ENCODE data around the gene TEAD4. TPM values are rescaled to one million over a fixed set of nuclear protein-coding genes. Genes with fewer than 3 reads are reported as not detected.

Gene TEAD4
- total RNA-seq, 1 experiment from 2014 or later: 127 TPM

GRCh38 chr12:3002646-3003045, 43.4 kb downstream of the TEAD4 start:
- Histone ChIP-seq H2AK5ac (ENCODE audit: insufficient read length, low read length) (no peak overlapping the region), H2BK15ac (ENCODE audit: low read depth, low read length) (no peak overlapping the region), H2AFZ (ENCODE audit: low read length) (no peak overlapping the region), H4K5ac (ENCODE audit: insufficient read length, low read depth, low read length) (no peak overlapping the region), H2BK5ac (ENCODE audit: insufficient read length, low read length) (no peak overlapping the region), H3K4me1 (ENCODE audit: insufficient read depth, low read length) (peaks cover 8% of the 10 kb centered on the region), H3K4ac (ENCODE audit: low read depth, low read length) (no peak overlapping the region), H3K9me3 (ENCODE audit: control insufficient read depth, low read depth, low read length) (no peaks in the 10 kb centered on the region), H2BK120ac (ENCODE audit: low read depth, low read length, poor library complexity, severe bottlenecking) (no peak overlapping the region), H3K56ac (ENCODE audit: insufficient read length, low read depth, low read length) (no peak overlapping the region), H3K9ac (ENCODE audit: extremely low read depth, insufficient read length, low read length) (no peak overlapping the region), H3K18ac (ENCODE audit: insufficient read length, low read depth, low read length) (no peak overlapping the region), H3K14ac (ENCODE audit: insufficient read depth, low read length) (no peak overlapping the region), H3K23ac (ENCODE audit: insufficient read length, low read depth, low read length) (no peak overlapping the region), H3K27me3 (ENCODE audit: insufficient read depth, low read length) (no peaks in the 10 kb centered on the region), H4K91ac (ENCODE audit: insufficient read length, low read depth, low read length) (no peak overlapping the region), H3T11ph (ENCODE audit: low read length) (no peak overlapping the region), H2BK20ac (ENCODE audit: low read depth, low read length, poor library complexity, severe bottlenecking) (no peak overlapping the region), H2BK12ac (ENCODE audit: insufficient read length, low read depth, low read length) (no peak overlapping the region), H3K4me2 (ENCODE audit: insufficient read depth, insufficient read length, low read length) (no peak overlapping the region), H3K27ac (ENCODE audit: insufficient read length, low read depth, low read length) (peak overlapping the region; percentile 5), H4K20me1 (ENCODE audit: control insufficient read depth, insufficient read depth, insufficient read length) (no peaks in the 10 kb centered on the region), H3K79me1 (ENCODE audit: insufficient read depth, low read depth, low read length, poor library complexity, severe bottlenecking) (peaks cover 8% of the 10 kb centered on the region), H3K23me2 (ENCODE audit: insufficient read length, low read depth, low read length, poor library complexity, severe bottlenecking) (no peaks in the 10 kb centered on the region), H4K8ac (replicated peaks; ENCODE audit: insufficient read length, low read depth, low read length) (no peak overlapping the region), H3K79me2 (ENCODE audit: insufficient read depth, low read length) (no peaks in the 10 kb centered on the region; the same call in 1 of the 2 replicates)
- no peaks in the 10 kb centered on the region; the same call in 1 of the 2 replicates for H3K27me3 Mint-ChIP-seq (ENCODE audit: low read depth)
- no CpG with 5 or more reads among the region's 5 CpGs for WGBS (ENCODE audit: extremely low coverage, insufficient read length, low lambda C conversion rate)
- TF ChIP-seq, protein P1, sequence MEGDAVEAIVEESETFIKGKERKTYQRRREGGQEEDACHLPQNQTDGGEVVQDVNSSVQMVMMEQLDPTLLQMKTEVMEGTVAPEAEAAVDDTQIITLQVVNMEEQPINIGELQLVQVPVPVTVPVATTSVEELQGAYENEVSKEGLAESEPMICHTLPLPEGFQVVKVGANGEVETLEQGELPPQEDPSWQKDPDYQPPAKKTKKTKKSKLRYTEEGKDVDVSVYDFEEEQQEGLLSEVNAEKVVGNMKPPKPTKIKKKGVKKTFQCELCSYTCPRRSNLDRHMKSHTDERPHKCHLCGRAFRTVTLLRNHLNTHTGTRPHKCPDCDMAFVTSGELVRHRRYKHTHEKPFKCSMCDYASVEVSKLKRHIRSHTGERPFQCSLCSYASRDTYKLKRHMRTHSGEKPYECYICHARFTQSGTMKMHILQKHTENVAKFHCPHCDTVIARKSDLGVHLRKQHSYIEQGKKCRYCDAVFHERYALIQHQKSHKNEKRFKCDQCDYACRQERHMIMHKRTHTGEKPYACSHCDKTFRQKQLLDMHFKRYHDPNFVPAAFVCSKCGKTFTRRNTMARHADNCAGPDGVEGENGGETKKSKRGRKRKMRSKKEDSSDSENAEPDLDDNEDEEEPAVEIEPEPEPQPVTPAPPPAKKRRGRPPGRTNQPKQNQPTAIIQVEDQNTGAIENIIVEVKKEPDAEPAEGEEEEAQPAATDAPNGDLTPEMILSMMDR (conservative IDR thresholded peaks at IDR 0.05): no peak
- H3K9me3 Mint-ChIP-seq: no peaks in the 10 kb centered on the region
- H3K4me1 Mint-ChIP-seq: peaks cover 39 to 44% of the 10 kb centered on the region in 2 experiments
- H3K4me3 Mint-ChIP-seq: no peak overlapping the region
- peaks cover 9 to 70% (median 14%) of the 10 kb centered on the region in 3 experiments; a peak in 6 of 7 replicates for H3K36me3 Mint-ChIP-seq (ENCODE audit: insufficient read depth in 1 of 3, low read depth in 3 of 3)
- DNase-seq: no peak
- peak overlapping the region; percentile 50 to 85 (median 53); a peak in 4 of 7 replicates for H3K27ac Mint-ChIP-seq
